ENCODE results near the gene MYLK.

The MYLK gene

DNA sequence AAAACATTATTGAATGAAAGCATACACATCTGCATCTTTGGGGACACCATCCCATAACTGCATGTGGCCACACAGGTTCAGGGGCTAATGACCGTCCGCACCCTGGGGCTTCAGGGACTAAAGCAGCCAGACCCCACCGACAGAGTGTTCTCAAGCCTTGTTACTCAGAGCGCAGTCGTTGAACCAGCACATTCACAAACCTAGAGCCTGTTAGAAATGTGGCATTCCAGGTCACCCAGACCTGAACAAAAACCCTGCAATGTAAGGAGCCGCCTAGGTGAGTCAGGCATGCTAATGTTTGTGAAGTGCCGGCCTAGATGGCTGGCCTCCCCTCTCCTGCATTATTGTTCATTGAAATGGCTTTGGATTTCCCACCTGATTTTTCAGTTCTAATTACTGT, 247.0 kb downstream of the MYLK start:
- no peak for DNase-seq

DNA sequence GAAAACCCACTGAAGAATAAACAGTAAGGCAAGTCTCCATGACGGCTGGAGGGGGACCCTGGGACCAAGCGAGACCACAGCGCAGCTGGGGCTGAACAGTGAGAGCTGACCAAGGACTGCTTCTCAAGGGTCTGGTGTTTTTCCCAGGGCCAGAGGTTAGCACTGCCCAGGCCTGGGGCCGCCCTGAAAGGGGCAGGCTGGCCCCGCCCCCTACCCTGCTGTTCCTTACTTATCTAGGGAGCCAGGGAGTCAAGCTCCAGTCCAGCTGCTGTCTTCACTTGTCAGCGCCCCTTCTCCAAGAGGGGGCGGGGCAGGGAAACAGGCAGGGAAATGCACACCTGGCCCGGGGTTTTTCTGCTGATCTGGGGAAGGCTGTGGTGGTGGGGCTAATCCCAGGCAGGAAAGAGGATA, 247.7 kb downstream of the MYLK start:
- DNase-seq: no peak

DNA sequence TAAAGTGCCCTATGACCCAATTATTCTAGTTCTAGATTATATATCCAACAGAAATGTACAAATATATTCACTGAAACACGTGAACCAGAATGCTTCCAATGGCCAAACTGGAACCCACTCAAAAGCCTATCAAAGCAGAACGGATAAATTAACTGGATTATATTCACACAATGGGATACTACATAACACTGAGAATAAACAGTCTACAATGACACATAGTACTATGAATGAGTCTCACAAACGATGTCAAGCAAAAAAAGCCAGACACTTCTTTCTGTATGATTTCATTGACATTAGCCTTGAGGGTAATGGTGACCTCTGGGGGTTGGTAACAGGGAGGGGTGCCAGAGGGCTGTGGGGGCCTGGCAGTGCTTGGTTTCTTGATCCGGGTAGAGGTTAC, 248.4 kb downstream of the MYLK start:
- no peak for DNase-seq

GRCh38 chr3:123635217-123635616, 248.9 kb downstream of the MYLK start:
- DNase-seq: no peak

GRCh38 chr3:123634149-123635051, 249.7 kb downstream of the MYLK start:
- DNase-seq: no peak

- no peak for DNase-seq
Measured at GRCh38 chr3:123633530-123633929, 250.6 kb downstream of the MYLK start.

DNA sequence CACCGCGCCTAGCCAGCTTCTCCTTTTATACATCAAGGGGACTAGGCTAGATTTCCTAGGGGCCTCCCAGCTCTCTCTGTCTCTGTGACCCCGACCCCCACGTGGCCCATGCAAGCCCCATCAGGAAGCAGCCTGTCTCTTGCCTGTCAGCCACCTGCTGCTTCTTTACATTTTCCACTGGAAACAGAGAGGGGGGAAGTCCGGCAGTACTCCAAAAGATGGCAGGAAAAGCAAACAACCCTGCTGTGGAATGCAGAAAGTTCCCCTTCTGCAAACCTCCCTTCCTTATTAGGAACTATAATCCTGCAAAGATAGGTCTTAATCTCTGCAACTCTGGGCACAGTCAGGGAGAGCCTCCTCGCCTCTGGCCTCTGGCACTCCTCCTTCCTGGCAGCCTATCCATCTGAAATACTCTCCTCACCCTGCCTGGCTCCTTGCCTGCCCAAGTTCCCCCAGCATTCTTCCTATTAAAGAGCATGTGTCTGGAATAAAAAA, 251.9 kb downstream of the MYLK start:
- no peak for DNase-seq

DNA sequence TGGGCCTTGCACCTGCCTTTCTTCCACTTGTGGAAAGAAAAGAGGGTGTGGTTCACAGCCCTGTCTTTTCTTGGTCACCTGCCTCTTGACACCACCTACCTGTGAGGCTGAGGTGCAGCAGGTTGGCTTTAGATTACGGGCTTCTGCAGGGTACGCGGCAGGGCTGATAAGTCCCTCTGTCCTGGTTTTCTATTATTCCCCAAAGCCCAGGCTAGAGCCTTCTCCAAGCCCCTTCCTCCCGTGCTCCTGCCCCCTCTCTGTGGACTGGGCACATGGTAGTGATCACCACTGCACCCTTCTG, 254.4 kb downstream of the MYLK start:
- no peak for DNase-seq

GRCh38 chr3:123628996-123629746, 255.0 kb downstream of the MYLK start:
- DNase-seq: no peak

- DNase-seq: no peak
Measured at GRCh38 chr3:123627673-123628670, 256.2 kb downstream of the MYLK start.

- DNase-seq: no peak
Measured at GRCh38 chr3:123626881-123627280, 257.3 kb downstream of the MYLK start.

GRCh38 chr3:123624302-123624701, 259.8 kb downstream of the MYLK start:
- no peak for DNase-seq

GRCh38 chr3:123623346-123623880, 260.7 kb downstream of the MYLK start:
- DNase-seq: no peak

- DNase-seq: no peak
Measured at GRCh38 chr3:123622766-123623165, 261.4 kb downstream of the MYLK start.

DNA sequence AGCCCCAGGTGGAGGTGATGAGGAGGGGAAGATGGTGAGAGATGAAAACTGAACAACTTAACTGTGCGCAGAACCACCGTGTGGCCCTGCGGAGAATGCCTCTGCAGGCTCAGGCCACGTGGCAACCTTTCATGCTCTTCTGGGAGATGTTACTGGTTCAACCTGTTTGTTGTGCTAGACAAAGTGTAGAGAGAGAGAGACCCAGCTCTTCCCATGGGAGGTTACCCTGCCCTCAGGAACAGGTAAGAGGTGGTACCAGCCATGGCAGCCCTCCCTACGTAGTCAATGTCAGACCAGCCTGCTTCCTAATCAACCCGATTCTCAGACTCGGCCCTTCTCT, 262.3 kb downstream of the MYLK start:
- DNase-seq: no peak

DNA sequence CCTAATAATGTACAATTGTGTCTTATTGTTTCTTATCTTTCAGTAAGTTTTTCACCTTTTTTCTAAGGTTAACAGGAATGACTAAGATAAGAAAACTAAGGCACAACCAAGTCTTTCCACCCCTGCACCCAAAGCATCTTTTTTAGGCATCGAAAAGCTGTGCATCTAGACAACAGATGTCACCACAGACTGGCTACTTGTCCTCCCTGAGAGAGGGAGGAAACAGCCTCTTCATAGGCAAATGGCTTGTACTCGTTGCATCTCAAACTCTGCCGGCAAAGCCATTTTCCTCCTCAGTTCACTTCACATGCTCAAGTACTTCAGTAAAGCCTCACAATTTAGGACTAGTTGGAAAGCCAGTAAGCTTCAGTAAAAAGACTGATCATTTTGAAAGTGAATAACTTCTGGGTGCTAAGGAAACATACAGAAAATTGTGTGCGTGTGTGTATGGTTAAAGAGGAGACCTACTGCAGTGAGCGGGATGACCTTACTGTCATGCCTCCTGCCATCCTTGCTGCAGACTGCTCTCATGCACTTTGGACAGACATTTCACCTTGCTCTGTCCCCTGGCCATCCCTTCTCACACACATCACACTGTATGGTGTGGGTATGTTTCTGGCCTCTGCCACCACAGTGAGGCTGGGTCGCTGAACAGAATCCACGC, 262.8 kb downstream of the MYLK start:
- DNase-seq: no peak

DNA sequence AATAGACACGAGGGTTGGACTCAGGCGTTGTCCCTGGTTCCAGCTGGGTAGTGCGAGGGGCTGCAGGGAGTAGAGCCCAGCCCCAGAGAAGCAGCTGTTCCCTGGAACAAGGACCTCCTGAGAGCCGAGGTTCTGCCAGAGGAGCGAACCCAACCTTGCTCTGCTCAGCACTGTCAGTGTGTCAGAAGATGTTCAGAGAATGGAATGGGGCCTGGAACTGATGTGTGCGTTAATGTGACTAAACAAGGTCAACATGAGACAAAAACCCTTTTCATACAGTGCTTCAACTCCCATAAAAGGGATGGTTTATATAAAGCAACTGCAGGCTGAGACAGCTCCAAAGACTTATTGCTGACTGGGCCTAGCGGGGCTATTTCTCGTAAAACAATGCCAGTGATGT, 263.8 kb downstream of the MYLK start:
- no peak for DNase-seq

GRCh38 chr3:123618768-123619484, 265.2 kb downstream of the MYLK start:
- DNase-seq: no peak

- DNase-seq: no peak
Measured at GRCh38 chr3:123618076-123618708, 265.9 kb downstream of the MYLK start.

- DNase-seq: no peak
Measured at GRCh38 chr3:123616593-123616992, 267.5 kb downstream of the MYLK start.

- no peak for DNase-seq
Measured at GRCh38 chr3:123613543-123613942, 270.6 kb downstream of the MYLK start.

Data from stimulated activated naive CD4-positive, alpha-beta T cell (primary cell).